KBM-7 (cell line): ENCODE measurements around the gene PLXNA1.

Experiments
- DNase-seq: peaks from one replicate; pipeline ENCODE4 v3.0.0-alpha.2; 2015
- in situ Hi-C: fragments of 300-500 bp; cut with MboI; formaldehyde crosslinking; loops from 2 replicates; pipeline ENCODE4 v1.14.3; 2020; ENCODE audit warnings: low sequenced_read_pairs, low pct_unique_long_range_greater_than_20kb, mixed read lengths

The PLXNA1 gene

GRCh38 chr3:127011270-127011992 is 28.5 kb downstream of the PLXNA1 start:
- in situ Hi-C loops = no loop called here
- no peak for DNase-seq

- no peak for DNase-seq
- in situ Hi-C loops = no loop called here
Measured at GRCh38 chr3:127012091-127012490, 29.2 kb downstream of the PLXNA1 start.

DNA sequence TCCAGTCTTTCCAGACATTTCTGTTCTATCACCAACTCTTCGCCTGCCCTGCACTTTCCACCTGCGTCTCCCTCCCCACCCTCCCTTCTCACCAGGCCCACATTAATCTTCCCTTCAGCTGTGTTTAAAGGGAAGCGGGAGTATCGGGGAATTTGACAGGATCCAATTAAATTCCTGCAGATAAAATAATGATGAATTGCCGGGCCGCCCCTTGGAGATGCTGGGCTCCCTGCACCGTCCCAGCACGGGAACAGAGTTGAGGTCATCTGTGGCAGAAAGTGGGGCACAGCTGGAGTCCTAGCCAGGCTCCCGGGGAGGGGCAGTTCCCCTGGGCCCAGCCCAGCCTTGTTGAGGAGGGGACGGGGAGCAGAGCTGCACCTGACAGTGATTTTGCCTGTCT is 30.3 kb downstream of the PLXNA1 start:
- DNase-seq = no peak
- in situ Hi-C loops = no loop called here

GRCh38 chr3:127013758-127014535 is 31.0 kb downstream of the PLXNA1 start:
- in situ Hi-C loops = no loop called here
- DNase-seq = peak; percentile 60

DNA sequence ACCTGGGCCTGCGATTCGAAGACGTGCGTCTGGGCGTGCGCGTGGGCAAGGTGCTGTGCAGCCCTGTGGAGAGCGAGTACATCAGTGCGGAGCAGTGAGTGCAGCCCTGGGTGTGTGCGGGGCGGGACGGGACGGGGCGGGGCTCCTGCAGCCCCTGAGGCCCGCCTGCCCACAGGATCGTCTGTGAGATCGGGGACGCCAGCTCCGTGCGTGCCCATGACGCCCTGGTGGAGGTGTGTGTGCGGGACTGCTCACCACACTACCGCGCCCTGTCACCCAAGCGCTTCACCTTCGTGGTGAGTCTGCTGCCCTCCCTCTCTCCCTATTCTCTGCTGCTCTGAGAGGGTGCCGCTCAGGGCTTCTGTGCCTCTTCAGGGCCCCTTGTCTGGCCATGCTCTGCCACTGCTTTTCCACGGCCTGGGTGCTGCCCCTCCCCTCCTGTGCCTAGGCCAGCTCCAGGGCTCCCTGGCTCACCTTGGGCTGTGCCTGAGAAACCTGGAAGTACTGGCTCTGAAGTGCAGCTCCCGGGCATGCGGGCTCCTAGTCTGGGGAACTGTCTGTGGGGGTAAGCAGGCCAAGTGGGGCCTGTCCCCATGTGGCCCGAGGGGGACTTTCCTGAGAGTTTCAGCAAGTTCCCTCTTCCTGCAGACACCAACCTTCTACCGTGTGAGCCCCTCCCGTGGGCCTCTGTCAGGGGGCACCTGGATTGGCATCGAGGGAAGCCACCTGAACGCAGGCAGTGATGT is 31.8 kb downstream of the PLXNA1 start:
- no peak for DNase-seq
- in situ Hi-C loops = no loop called here

DNA sequence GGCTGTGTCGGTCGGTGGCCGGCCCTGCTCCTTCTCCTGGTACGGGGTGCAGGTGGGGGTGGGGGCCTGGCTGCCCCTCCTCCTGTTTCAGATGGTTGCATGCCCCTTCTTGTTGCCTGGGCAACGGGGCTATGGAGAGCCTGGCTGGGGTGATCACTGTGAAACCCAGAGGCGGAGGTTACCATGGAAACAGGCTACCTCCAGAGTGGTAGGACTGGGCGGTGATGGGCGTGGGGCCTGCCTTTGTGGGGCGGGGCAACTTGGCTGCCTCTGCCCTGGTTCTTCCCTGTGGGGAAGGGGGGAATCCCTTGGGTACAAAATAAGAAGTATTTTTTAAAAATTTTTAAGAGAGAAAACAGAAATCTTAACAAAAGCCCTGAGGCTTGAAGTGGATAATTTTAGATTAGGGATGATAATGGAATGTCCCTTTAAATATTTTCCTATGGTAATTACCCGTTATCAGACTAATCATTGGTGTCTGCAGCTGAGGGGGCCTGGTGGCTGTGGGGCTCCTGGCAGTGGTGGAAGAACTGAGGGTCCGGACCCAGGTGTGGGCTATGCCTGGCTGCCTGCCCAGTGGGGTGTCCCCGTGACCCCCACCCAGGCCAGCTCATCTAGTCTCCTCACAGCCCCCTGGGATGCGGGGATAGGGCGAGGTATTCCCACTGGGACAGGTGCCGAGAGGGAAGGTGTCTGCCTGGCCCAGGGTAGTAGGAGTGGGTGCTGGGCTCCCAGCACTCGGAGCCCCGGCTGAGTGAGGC is 32.5 kb downstream of the PLXNA1 start:
- DNase-seq = no peak
- in situ Hi-C loops = no loop called here

GRCh38 chr3:127016043-127016343 is 33.1 kb downstream of the PLXNA1 start:
- no peak for DNase-seq
- in situ Hi-C loops = no loop called here

GRCh38 chr3:127016461-127016860 is 33.5 kb downstream of the PLXNA1 start:
- in situ Hi-C loops = no loop called here

DNA sequence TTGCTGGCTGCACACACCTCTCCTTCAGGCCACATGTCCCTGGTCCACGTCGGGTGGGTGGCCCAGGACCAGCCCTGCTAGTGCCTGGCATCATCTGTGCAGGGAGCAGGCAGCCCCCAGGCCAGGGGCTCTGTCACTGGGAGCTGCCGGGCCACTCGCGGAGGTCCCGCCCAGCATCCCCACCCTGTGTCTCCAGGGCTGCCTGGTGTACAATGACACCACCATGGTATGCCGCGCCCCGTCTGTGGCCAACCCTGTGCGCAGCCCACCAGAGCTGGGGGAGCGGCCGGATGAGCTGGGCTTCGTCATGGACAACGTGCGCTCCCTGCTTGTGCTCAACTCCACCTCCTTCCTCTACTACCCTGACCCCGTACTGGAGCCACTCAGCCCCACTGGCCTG is 34.3 kb downstream of the PLXNA1 start:
- in situ Hi-C loops = no loop called here
- DNase-seq = no peak

More at GRCh38 chr3:127016461-127016860, 33.5 kb downstream of the PLXNA1 start:
- no peak for DNase-seq

DNA sequence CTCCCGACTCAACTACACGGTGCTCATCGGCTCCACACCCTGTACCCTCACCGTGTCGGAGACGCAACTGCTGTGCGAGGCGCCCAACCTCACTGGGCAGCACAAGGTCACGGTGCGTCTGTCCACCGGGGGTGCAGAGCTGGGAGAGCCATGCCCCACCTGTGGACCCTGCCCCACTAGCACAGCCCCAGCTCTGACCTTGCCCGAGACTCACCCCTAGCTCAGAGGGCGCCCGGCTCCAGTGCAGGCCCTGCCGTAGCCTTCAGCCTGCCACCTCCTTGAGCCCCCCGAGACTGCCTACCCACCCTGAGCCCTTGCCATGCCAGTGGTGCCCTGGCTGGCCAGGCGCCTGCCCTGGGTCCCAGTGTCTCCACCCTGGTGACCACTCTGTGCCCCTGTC is 34.9 kb downstream of the PLXNA1 start:
- in situ Hi-C loops = no loop called here
- DNase-seq = no peak

- in situ Hi-C loops = no loop called here
- no peak for DNase-seq
Measured at GRCh38 chr3:127018306-127018828, 35.5 kb downstream of the PLXNA1 start.

DNA sequence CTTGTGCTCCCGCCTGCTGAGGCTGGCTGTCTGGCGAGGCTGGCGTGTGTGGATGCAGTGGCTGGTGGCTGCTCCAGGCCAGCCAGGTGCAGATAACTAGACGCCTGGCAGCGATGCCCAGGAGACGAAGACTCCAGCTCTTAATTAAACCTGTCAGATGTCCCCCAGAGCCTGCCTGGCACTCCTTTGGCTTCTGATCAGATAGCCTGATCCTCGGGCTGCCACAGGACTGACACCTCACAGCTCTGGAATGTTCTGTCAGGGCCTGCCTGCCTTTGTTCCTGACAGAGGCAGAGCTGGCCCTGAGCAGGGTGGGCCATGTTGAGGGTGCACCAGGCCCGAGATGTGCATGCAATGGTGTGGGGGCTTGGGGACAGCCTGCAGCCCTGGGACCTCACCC is 36.5 kb downstream of the PLXNA1 start:
- in situ Hi-C loops = no loop called here

GRCh38 chr3:127020543-127020942 is 37.6 kb downstream of the PLXNA1 start:
- in situ Hi-C loops = no loop called here
- DNase-seq = no peak

More for the DNA sequence above, 36.5 kb downstream of the PLXNA1 start:
- DNase-seq = no peak

- in situ Hi-C loops = no loop called here
- DNase-seq = no peak
Measured at GRCh38 chr3:127022849-127023248, 39.9 kb downstream of the PLXNA1 start.

DNA sequence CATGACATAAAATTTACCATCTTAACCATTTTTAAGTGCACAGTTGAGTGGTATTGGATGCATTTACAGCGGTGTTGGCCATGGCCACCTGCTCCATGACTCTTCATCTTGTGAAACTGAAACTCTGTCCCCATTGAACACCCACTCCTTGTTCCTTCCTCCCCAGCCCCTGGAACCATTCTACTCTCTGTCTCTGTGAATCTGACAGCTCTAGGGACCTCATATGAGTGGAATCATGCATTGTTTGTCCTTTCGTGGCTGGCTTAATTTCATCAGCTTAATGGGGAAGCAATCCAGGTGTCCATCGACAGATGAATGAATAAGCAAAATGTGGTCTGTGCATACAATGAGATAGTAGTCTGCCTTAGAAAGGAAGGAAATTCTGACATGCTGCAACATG is 42.5 kb downstream of the PLXNA1 start:
- in situ Hi-C loops = no loop called here
- no peak for DNase-seq

- DNase-seq = no peak
- in situ Hi-C loops = no loop called here
Measured at GRCh38 chr3:127026036-127026435, 43.1 kb downstream of the PLXNA1 start.

DNA sequence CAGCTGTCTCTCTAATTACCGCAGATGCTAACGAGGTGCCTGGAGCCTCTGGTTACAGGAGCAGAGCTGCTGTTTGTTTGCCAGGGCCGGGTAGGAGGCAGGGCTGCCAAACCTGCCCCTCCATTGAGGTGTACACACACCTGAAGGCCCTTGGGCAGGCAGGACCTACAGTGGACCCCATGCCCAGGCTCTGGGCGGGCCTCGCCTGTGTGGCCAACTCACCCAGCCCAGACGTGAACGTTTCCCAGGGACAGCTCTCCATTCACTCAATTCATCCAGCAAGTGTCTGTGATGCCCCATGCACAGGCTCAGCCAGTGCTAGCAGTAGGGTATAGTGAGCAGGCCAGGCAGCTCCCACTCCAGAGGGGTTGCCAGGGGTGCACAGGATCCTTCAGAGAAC is 43.7 kb downstream of the PLXNA1 start:
- in situ Hi-C loops = no loop called here

GRCh38 chr3:127027061-127027735 is 44.3 kb downstream of the PLXNA1 start:
- in situ Hi-C loops = no loop called here
- DNase-seq = no peak

More for the DNA sequence above, 43.7 kb downstream of the PLXNA1 start:
- no peak for DNase-seq
